ENCODE results near the gene DMD.

- no peak for TF ChIP-seq CTCF (IDR thresholded peaks at IDR 0.05)
- no peak for TF ChIP-seq EP300 (IDR thresholded peaks at IDR 0.05)
These were observed 28.0 kb downstream of the DMD start for GRCh38 chrX:33183361-33183760.

All from ovary (tissue), 3 donors.